SU-DHL-6 (cell line): Measurements from ENCODE around the gene TJP1.

Experiments
- CTCF ChIP-seq: fragments of 200-600 bp; sonication (generic); IDR thresholded peaks from one replicate; pipeline ENCODE4 v1.5.1; 2017; ENCODE audit warnings: antibody characterized with exemption, mild to moderate bottlenecking, low read length, moderate library complexity; ENCODE audit not compliant: insufficient read depth, poor library complexity, severe bottlenecking
- EZH2phosphoT487 ChIP-seq: fragments of 200-600 bp; sonication (generic), shearing (Covaris generic); conservative IDR thresholded peaks from 2 replicates; pipeline ENCODE4 v1.6.1; 2018; ENCODE audit warnings: mild to moderate bottlenecking, antibody characterized with exemption, low read length, moderate library complexity, mixed read lengths

DNA sequence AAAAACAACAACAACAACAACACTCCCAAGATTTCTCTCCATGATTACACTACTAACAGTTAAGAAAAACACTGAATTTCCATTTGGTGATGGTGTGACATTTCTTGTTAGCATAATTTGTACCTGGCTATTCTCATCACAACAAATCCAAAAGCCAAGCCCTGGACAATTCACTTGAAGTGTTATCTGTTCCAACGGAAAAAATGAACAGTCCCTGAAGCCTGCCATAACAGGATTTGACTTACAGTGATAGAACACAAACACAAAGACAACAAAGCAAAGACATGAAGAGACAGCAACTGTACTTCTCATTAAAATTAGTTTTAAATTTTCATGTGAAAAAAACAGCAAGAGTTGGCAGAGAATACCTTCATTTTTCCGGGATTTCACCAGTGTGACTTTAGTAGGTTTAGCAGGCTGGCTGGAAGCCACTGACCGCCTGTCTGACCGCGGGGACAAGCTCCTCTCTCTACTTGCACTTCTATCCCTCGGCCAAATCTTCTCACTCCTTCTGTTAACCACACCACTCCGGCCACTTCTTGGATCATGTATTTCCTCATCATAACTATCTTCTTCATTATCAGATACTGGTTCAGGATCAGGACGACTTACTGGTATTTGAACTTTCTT, 56.3 kb downstream of the TJP1 start:
- no peak for TF ChIP-seq CTCF
- TF ChIP-seq EZH2phosphoT487 = no peak
